ENCODE measurements around the gene TENM3.

GRCh38 chr4:182574706-182575105 lies 331.5 kb downstream of the TENM3 start:
- TF ChIP-seq CTCF (tag by site-specific recombination; IDR thresholded peaks at IDR 0.05): no peak
- no peak for TF ChIP-seq ZNF121 (tag by site-specific recombination; IDR thresholded peaks at IDR 0.05)
- no peak for TF ChIP-seq SP2 (tag by site-specific recombination; IDR thresholded peaks at IDR 0.05)
- TF ChIP-seq INSM2 (tag by site-specific recombination; IDR thresholded peaks at IDR 0.05): no peak
- no peak for TF ChIP-seq ZNF335 (tag by site-specific recombination; conservative IDR thresholded peaks at IDR 0.05)
- TF ChIP-seq ZNF146 (tag by site-specific recombination; IDR thresholded peaks at IDR 0.05): no peak
- TF ChIP-seq YY1 (tag by site-specific recombination; IDR thresholded peaks at IDR 0.05): no peak
- TF ChIP-seq GLI2 (tag by site-specific recombination; IDR thresholded peaks at IDR 0.05; ENCODE audit: borderline replicate concordance, low read depth): no peak
- no peak for TF ChIP-seq ZNF274 (IDR thresholded peaks at IDR 0.05; ENCODE audit: low read length)
- no peak for TF ChIP-seq ZNF274 (tag by site-specific recombination; IDR thresholded peaks at IDR 0.05; ENCODE audit: borderline replicate concordance)
- no peak for TF ChIP-seq ZNF837 (tag by site-specific recombination; IDR thresholded peaks at IDR 0.05)
- TF ChIP-seq ZNF677 (tag by site-specific recombination; IDR thresholded peaks at IDR 0.05): no peak
